GM21723 (cell line): ENCODE measurements around the gene IL22RA2.

Experiments
- ATAC-seq: cut with Tn5 transposase; IDR thresholded peaks from one replicate; pipeline ENCODE4 v1.9.1; 2021; ENCODE audit warnings: mild to moderate bottlenecking, moderate library complexity; ENCODE audit not compliant: unreplicated experiment

Gene IL22RA2

GRCh38 chr6:137167702-137168377 lies 5.6 kb downstream of the IL22RA2 start:
- no peak for ATAC-seq

GRCh38 chr6:137166247-137167098 lies 7.0 kb downstream of the IL22RA2 start:
- no peak for ATAC-seq

- ATAC-seq = peak; percentile 70
Measured at GRCh38 chr6:137165375-137166246, 7.8 kb downstream of the IL22RA2 start.

- no peak for ATAC-seq
Measured at GRCh38 chr6:137163732-137164318, 9.6 kb downstream of the IL22RA2 start.

GRCh38 chr6:137162692-137163306 lies 10.6 kb downstream of the IL22RA2 start:
- ATAC-seq = no peak

- no peak for ATAC-seq
Measured at GRCh38 chr6:137161949-137162348, 11.5 kb downstream of the IL22RA2 start.

- ATAC-seq = no peak
Measured at GRCh38 chr6:137160763-137161162, 12.7 kb downstream of the IL22RA2 start.

GRCh38 chr6:137159912-137160311 lies 13.5 kb downstream of the IL22RA2 start:
- ATAC-seq = no peak

- no peak for ATAC-seq
Measured at GRCh38 chr6:137157601-137158000, 15.8 kb downstream of the IL22RA2 start.

- ATAC-seq = no peak
Measured at GRCh38 chr6:137156650-137157049, 16.8 kb downstream of the IL22RA2 start.

GRCh38 chr6:137155830-137156229 lies 17.6 kb downstream of the IL22RA2 start:
- ATAC-seq = peak; percentile 61

GRCh38 chr6:137150072-137150471 lies 23.4 kb downstream of the IL22RA2 start:
- ATAC-seq = no peak

- ATAC-seq = no peak
Measured at GRCh38 chr6:137149035-137149393, 24.4 kb downstream of the IL22RA2 start.

- no peak for ATAC-seq
Measured at GRCh38 chr6:137148306-137149034, 25.0 kb downstream of the IL22RA2 start.

GRCh38 chr6:137147195-137147594 lies 26.2 kb downstream of the IL22RA2 start:
- ATAC-seq = no peak

- ATAC-seq = no peak
Measured at GRCh38 chr6:137146206-137146605, 27.2 kb downstream of the IL22RA2 start.

- ATAC-seq = no peak
Measured at GRCh38 chr6:137145421-137145820, 28.0 kb downstream of the IL22RA2 start.

- ATAC-seq = no peak
Measured at GRCh38 chr6:137136065-137136464, 37.4 kb downstream of the IL22RA2 start.

- no peak for ATAC-seq
Measured at GRCh38 chr6:137134483-137134882, 39.0 kb downstream of the IL22RA2 start.

- no peak for ATAC-seq
Measured at GRCh38 chr6:137133122-137133521, 40.3 kb downstream of the IL22RA2 start.
